GM12892 (cell line): ENCODE data around the gene UGT1A10.

Source experiments
- DNase-seq: peaks from one replicate; pipeline ENCODE4 v3.0.0; 2011; ENCODE audit not compliant: insufficient read length
- FAIRE-seq: peaks from 2 replicates; lab custom pipeline; 2011; peaks lifted over from hg19 to GRCh38; lab: Jason Lieb, UNC
- POLR2A ChIP-seq: IDR thresholded peaks from 2 replicates; pipeline ENCODE4 v1.6.1; 2011; ENCODE audit warnings: low read depth, low read length, control low read depth
- POLR2AphosphoS5 ChIP-seq: IDR thresholded peaks from 2 replicates; pipeline ENCODE4 v1.6.1; 2011; ENCODE audit warnings: low read depth, low read length, control low read depth
- TAF1 ChIP-seq: IDR thresholded peaks from 2 replicates; pipeline ENCODE4 v1.6.1; 2011; ENCODE audit warnings: low read depth, mild to moderate bottlenecking, control low read depth, low read length, borderline replicate concordance

The UGT1A10 gene

GRCh38 chr2:233754872-233755611 is 118.8 kb downstream of the UGT1A10 start:
- TF ChIP-seq POLR2A: no peak
- no peak for TF ChIP-seq POLR2AphosphoS5
- no peak for TF ChIP-seq TAF1
- DNase-seq (no peak), FAIRE-seq (no peak)

- DNase-seq: no peak
- no peak for TF ChIP-seq POLR2A
- TF ChIP-seq POLR2AphosphoS5: no peak
- no peak for TF ChIP-seq TAF1
- no peak for FAIRE-seq
Observed at GRCh38 chr2:233756429-233757081, 120.3 kb downstream of the UGT1A10 start.

GRCh38 chr2:233758141-233758540 is 121.9 kb downstream of the UGT1A10 start:
- FAIRE-seq (no peak), DNase-seq (no peak)
- no peak for TF ChIP-seq POLR2A
- no peak for TF ChIP-seq POLR2AphosphoS5
- TF ChIP-seq TAF1: no peak

- DNase-seq: no peak
- TF ChIP-seq TAF1 (no peak), POLR2AphosphoS5 (no peak), POLR2A (no peak)
- FAIRE-seq: no peak
Observed at GRCh38 chr2:233758849-233759248, 122.6 kb downstream of the UGT1A10 start.

- DNase-seq (no peak), FAIRE-seq (no peak)
- TF ChIP-seq POLR2A: no peak
- TF ChIP-seq TAF1: no peak
- no peak for TF ChIP-seq POLR2AphosphoS5
Observed at GRCh38 chr2:233760043-233760442, 123.8 kb downstream of the UGT1A10 start, which contains the start of gene UGT1A1. Gene UGT1A1 (plus strand): TSS chr2:233760270. CDS start chr2:233760288, 18 bp downstream.

- no peak for TF ChIP-seq POLR2AphosphoS5
- no peak for TF ChIP-seq POLR2A
- FAIRE-seq (no peak), DNase-seq (no peak)
Observed at GRCh38 chr2:233761040-233761769, 125.0 kb downstream of the UGT1A10 start.

- no peak for DNase-seq
- TF ChIP-seq POLR2AphosphoS5 (no peak), TAF1 (no peak), POLR2A (no peak)
- no peak for FAIRE-seq
Observed at GRCh38 chr2:233764264-233764663, 128.0 kb downstream of the UGT1A10 start.

GRCh38 chr2:233764761-233765160 is 128.5 kb downstream of the UGT1A10 start:
- FAIRE-seq: no peak
- DNase-seq: no peak
- TF ChIP-seq POLR2AphosphoS5: no peak
- no peak for TF ChIP-seq TAF1

- DNase-seq (no peak), FAIRE-seq (no peak)
- TF ChIP-seq TAF1 (no peak), POLR2A (no peak), POLR2AphosphoS5 (no peak)
Observed at GRCh38 chr2:233766416-233766815, 130.2 kb downstream of the UGT1A10 start.

GRCh38 chr2:233768076-233768475 is 131.8 kb downstream of the UGT1A10 start:
- DNase-seq (no peak), FAIRE-seq (no peak)
- no peak for TF ChIP-seq POLR2A
- TF ChIP-seq POLR2AphosphoS5: no peak
- TF ChIP-seq TAF1: no peak

- DNase-seq: no peak
- no peak for TF ChIP-seq POLR2AphosphoS5
- no peak for TF ChIP-seq POLR2A
- TF ChIP-seq TAF1: no peak
- no peak for FAIRE-seq
Observed at GRCh38 chr2:233769260-233769659, 133.0 kb downstream of the UGT1A10 start.

GRCh38 chr2:233772153-233772552 is 135.9 kb downstream of the UGT1A10 start:
- FAIRE-seq (no peak), DNase-seq (no peak)
- TF ChIP-seq TAF1: no peak
- no peak for TF ChIP-seq POLR2A
- TF ChIP-seq POLR2AphosphoS5: no peak

GRCh38 chr2:233772583-233772982 is 136.3 kb downstream of the UGT1A10 start:
- DNase-seq (no peak), FAIRE-seq (no peak)
- TF ChIP-seq TAF1 (no peak), POLR2AphosphoS5 (no peak), POLR2A (no peak)
